GM18526 (cell line): ENCODE results near the gene GIPC3.

Experiments used
- POLR2A ChIP-seq: IDR thresholded peaks from 3 replicates; pipeline ENCODE4 v1.6.1; 2011; ENCODE audit not compliant: insufficient read length; ENCODE audit errors: extremely low read depth

GIPC3 gene

GRCh38 chr19:3572132-3572854 is 13.0 kb upstream of the GIPC3 start:
- no peak for TF ChIP-seq POLR2A

- TF ChIP-seq POLR2A = no peak
These were observed 12.5 kb upstream of the GIPC3 start, which contains the start of gene HMG20B for GRCh38 chr19:3572855-3573161. TSS of gene HMG20B (plus strand) at chr19:3572944. CDS start at chr19:3573310, 366 bp downstream.

GRCh38 chr19:3573162-3573857 is 12.0 kb upstream of the GIPC3 start:
- TF ChIP-seq POLR2A = no peak

GRCh38 chr19:3573858-3574637 is 11.2 kb upstream of the GIPC3 start:
- no peak for TF ChIP-seq POLR2A

- no peak for TF ChIP-seq POLR2A
These were observed 10.0 kb upstream of the GIPC3 start for GRCh38 chr19:3575260-3575741.

- no peak for TF ChIP-seq POLR2A
These were observed 9.2 kb upstream of the GIPC3 start for GRCh38 chr19:3575949-3576673.

- no peak for TF ChIP-seq POLR2A
These were observed 8.4 kb upstream of the GIPC3 start for GRCh38 chr19:3576696-3577443.

- TF ChIP-seq POLR2A = no peak
These were observed 7.4 kb upstream of the GIPC3 start for GRCh38 chr19:3577723-3578344.

- TF ChIP-seq POLR2A = no peak
These were observed 6.9 kb upstream of the GIPC3 start for GRCh38 chr19:3578390-3578789.

- TF ChIP-seq POLR2A = no peak
These were observed 4.9 kb upstream of the GIPC3 start for GRCh38 chr19:3580156-3580934.

- TF ChIP-seq POLR2A = no peak
These were observed 899 bp downstream of the GIPC3 start for GRCh38 chr19:3586127-3586626.

GRCh38 chr19:3586707-3587346 is 1.5 kb downstream of the GIPC3 start:
- TF ChIP-seq POLR2A = no peak

- no peak for TF ChIP-seq POLR2A
These were observed 4.2 kb downstream of the GIPC3 start for GRCh38 chr19:3589439-3589838.
